GM18526 (cell line): ENCODE data around the gene TOR3A.

Experiments
- POLR2A ChIP-seq: IDR thresholded peaks from 3 replicates; pipeline ENCODE4 v1.6.1; 2011; ENCODE audit not compliant: insufficient read length; ENCODE audit errors: extremely low read depth

The TOR3A gene

DNA sequence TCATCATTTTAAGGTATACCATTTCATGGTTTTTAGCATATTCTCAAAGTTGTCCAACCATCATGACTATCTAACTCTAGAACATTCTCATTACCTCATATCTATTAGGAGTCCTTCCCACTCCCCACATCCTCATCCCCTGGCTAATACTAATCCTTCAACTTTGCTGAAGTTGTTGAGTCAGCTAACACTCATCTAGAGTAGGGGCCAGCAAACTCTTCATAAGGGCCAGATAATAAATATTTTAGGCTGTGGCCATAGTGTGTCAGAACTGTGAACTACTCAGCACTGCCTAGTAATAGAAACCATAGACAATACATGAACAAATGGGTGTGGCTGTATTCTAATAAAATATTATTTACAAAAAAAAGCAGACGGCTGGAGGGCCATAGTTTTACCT, 43.0 kb downstream of the TOR3A start:
- TF ChIP-seq POLR2A = no peak

DNA sequence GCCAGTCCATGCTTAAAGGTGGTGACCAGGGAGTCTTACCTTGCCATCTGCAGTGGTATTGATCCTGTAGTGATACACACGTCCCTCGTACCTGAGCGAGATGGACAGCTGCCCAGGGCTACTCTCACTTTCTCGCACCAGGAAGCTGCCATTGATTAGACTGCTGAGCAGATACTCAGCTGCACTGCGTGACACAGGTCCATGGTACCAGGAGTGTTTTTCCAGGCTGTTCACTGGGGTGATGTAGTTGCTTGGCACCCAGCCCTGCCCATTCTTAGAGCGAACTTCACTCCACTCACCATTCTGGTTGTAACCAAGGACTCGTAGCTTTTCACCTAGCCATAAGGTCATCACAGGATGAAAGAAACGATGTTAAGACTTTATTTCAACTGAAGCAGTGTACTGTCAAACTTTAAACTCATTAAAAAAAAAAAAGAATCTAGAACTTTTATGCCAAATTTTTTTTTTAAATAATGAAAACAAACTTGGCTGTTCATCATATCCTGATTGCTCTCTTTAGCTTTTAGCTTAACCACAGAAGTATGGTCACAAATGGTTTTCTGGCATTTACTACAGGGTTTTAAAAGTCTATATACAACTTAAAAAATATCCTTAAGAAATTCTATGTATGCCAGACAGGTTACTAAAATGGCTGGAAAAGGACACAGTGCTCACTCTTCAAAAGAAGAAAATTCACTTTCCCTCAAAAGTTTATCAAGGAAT, 44.6 kb downstream of the TOR3A start:
- no peak for TF ChIP-seq POLR2A

DNA sequence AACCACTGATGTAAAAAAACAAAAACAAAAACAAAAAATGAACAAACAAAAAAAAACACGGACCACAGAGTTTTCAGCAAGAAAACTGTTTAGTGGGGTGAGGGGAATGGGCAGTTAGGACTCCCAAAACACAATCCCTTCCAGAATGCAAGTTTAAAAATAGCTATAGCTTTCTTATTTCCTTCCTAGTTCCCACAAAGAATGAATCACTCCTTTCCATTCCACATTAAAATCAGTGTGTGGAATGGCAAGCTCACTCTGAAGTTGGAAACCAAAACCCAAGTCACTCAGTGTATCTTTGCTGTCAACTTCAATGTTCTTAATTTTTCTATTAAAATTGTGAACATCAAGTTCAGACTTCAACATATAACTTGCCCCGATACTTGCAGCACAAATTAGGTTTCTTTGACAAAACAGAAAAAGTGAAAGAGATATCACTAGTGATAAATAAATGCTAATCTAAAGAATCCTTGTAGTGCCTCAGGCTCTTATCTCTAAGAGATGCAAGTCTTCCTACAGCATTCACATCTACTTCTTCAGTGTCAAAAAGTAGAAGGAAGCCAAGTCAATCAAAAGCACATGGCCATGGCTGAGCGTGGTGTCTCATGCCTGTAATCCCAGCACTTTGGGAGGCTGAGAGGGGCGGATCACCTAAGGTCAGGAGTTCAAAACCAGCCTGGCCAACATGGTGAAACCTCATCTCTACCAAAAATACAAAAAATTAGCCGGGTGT, 45.5 kb downstream of the TOR3A start:
- no peak for TF ChIP-seq POLR2A

GRCh38 chr1:179128520-179128919, 46.6 kb downstream of the TOR3A start:
- no peak for TF ChIP-seq POLR2A

DNA sequence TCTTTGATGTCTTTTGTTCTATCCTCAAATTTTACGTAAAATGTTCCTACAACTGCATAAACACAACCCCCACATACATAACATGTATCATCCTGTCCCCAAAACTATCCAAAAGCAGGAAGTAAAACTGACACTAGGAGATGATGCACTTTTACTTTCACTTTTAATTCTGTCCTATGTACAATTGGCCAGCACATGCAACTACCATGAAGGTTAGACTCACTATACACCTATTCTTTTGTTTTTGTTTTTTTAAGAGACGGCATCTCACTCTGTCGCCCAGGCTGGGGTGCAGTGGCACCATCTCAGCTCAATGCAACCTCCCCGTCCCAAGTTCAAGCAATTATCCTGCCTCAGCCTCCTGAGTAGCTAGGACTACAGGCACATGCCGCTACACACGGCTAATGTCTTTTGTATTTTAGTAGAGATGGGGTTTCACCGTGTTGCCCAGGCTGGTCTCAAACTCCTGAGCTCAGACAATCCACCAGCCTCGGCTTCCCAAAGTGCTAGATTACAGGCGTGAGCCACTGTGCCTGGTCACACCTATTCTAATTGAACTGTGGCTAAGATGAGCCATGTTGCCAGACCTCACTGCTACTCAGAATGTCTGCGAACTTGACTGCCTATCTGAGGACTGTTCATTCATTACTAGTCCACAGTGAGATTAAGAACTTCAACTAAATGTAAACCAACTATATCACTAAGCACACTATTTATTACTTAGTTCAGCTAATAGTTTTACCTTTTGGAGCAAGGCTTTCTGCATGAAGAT, 48.0 kb downstream of the TOR3A start:
- TF ChIP-seq POLR2A = no peak

DNA sequence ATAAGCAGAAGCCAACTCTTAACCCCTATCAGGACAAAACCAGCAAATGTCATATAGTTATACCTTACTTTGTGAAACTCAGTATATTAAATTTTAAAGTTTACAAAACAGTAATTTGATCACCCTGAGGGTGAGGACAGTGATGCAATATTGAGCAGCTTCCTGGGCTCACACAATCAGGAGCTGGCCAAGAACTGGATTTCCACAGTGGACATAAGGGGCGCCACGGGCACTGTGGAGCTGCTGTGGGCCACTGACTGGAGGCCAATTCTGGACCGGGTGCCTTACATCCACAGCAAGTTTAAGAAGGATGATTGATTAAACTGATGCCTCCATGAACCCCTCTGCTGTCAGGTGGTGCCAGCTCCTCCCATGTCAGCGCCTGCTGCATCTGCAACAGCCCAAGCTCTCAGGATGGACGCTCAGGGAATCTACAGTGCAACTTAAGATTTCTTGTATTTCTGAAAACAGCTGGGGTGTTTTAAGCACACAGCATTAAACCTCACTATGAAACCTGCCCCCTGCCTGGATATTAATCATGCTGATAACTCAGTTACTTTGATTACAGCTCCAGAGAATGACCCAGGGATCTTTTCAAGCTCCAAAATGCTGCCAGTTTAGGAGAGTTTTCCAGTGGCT, 55.9 kb downstream of the TOR3A start:
- TF ChIP-seq POLR2A = no peak

GRCh38 chr1:179141592-179142251, 59.9 kb downstream of the TOR3A start:
- no peak for TF ChIP-seq POLR2A

- TF ChIP-seq POLR2A = no peak
Observed at GRCh38 chr1:179142889-179143299, 61.0 kb downstream of the TOR3A start.

GRCh38 chr1:179143322-179143721, 61.5 kb downstream of the TOR3A start:
- no peak for TF ChIP-seq POLR2A

DNA sequence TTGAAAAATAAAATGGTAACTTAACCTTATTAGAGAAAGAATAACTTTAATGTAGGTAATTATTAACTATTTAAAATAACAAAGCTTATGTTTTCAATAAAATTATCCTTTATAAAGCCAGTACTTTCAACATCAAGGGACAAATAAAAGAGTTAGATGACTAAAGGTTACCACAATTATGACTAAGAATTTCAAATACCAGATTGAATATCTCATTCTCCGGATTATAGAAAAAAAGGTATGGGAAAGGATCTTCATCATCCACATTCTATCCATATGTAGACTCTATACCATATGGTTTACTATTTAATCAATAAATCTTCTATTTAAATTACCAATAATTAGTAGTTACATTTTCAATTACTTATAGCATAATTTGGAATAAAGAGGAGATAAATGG, 62.8 kb downstream of the TOR3A start:
- TF ChIP-seq POLR2A = no peak

- TF ChIP-seq POLR2A = no peak
Observed at GRCh38 chr1:179145521-179145920, 63.7 kb downstream of the TOR3A start.
